Measurements from ENCODE around the gene RAB20. TPM values are rescaled to one million over a fixed set of nuclear protein-coding genes. Genes with fewer than 3 reads are reported as not detected.

The RAB20 gene
- total RNA-seq, 1 experiment from 2014 or later = 10.6 TPM

GRCh38 chr13:110497003-110497402 is 64.5 kb downstream of the RAB20 start:
- no peaks in the 10 kb centered on the region for H3K79me2 ChIP-seq (ENCODE audit: insufficient read depth, low read length)
- H3K9me2 ChIP-seq (ENCODE audit: insufficient read depth) = no peaks in the 10 kb centered on the region
- ChIA-PET CTCF (no interaction called here), RAD21 (ENCODE audit: low non-redundant PET in 1 of 2, low total read pairs in 2 of 2, uncharacterized antibody in 2 of 2, unreplicated experiment in 2 of 2) (no interaction called here), POLR2A (no interaction called here)
- ATAC-seq (no peak), DNase-seq (ENCODE audit: low read depth, low spot score) (no peak)
- H3K9ac ChIP-seq (ENCODE audit: low read length) = no peak overlapping the region
- H3K4me3 ChIP-seq (replicated peaks in 1 of 2; ENCODE audit: low read depth in 1 of 2, low read length in 2 of 2) = no peak overlapping the region
- H2AFZ ChIP-seq (ENCODE audit: low read depth, low read length, poor library complexity, severe bottlenecking) = no peak overlapping the region
- no TSS peak for BruUV-seq (replicated peaks)
- H3K27ac ChIP-seq (ENCODE audit: low read depth, low read length) = no peak overlapping the region
- no peaks in the 10 kb centered on the region for H4K20me1 ChIP-seq (ENCODE audit: insufficient read depth)
- H3K36me3 ChIP-seq (ENCODE audit: control insufficient read depth in 1 of 2, insufficient read depth in 2 of 2, low read length in 2 of 2) = no peaks in the 10 kb centered on the region
- TF ChIP-seq, protein P1, sequence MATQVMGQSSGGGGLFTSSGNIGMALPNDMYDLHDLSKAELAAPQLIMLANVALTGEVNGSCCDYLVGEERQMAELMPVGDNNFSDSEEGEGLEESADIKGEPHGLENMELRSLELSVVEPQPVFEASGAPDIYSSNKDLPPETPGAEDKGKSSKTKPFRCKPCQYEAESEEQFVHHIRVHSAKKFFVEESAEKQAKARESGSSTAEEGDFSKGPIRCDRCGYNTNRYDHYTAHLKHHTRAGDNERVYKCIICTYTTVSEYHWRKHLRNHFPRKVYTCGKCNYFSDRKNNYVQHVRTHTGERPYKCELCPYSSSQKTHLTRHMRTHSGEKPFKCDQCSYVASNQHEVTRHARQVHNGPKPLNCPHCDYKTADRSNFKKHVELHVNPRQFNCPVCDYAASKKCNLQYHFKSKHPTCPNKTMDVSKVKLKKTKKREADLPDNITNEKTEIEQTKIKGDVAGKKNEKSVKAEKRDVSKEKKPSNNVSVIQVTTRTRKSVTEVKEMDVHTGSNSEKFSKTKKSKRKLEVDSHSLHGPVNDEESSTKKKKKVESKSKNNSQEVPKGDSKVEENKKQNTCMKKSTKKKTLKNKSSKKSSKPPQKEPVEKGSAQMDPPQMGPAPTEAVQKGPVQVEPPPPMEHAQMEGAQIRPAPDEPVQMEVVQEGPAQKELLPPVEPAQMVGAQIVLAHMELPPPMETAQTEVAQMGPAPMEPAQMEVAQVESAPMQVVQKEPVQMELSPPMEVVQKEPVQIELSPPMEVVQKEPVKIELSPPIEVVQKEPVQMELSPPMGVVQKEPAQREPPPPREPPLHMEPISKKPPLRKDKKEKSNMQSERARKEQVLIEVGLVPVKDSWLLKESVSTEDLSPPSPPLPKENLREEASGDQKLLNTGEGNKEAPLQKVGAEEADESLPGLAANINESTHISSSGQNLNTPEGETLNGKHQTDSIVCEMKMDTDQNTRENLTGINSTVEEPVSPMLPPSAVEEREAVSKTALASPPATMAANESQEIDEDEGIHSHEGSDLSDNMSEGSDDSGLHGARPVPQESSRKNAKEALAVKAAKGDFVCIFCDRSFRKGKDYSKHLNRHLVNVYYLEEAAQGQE (IDR thresholded peaks at IDR 0.05; ENCODE audit: low read depth) = no peak
- TF ChIP-seq, protein P2, sequence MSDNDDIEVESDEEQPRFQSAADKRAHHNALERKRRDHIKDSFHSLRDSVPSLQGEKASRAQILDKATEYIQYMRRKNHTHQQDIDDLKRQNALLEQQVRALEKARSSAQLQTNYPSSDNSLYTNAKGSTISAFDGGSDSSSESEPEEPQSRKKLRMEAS (IDR thresholded peaks at IDR 0.05) = no peak
- no peak for TF ChIP-seq FOSL1 (IDR thresholded peaks at IDR 0.05; ENCODE audit: low read depth)
- no peaks in the 10 kb centered on the region for H3K9me3 ChIP-seq (ENCODE audit: control insufficient read depth in 1 of 2, insufficient read depth in 1 of 2, low read depth in 1 of 2, low read length in 2 of 2)
- peaks cover 0 to 11% of the 10 kb centered on the region in 2 experiments; a peak in 1 of 4 replicates for H3K4me1 ChIP-seq (ENCODE audit: control insufficient read depth in 1 of 2, insufficient read depth in 2 of 2, low read length in 2 of 2)
- no peaks in the 10 kb centered on the region for H3K27me3 ChIP-seq (ENCODE audit: insufficient read depth, low read length)
- no peak overlapping the region for H3K4me2 ChIP-seq (ENCODE audit: low read length)
- intact Hi-C loops (cut with micrococcal nuclease) = no loop called here

GRCh38 chr13:110496281-110496680 is 65.2 kb downstream of the RAB20 start:
- BruUV-seq (replicated peaks) = no TSS peak
- no peak for TF ChIP-seq TCF7L2 (IDR thresholded peaks at IDR 0.05; ENCODE audit: borderline replicate concordance, extremely low read depth, insufficient read depth, insufficient read length)
- TF ChIP-seq ZNF274 (IDR thresholded peaks at IDR 0.05; ENCODE audit: low read depth, low read length) = no peak
- no peak for TF ChIP-seq CEBPB (IDR thresholded peaks at IDR 0.05; ENCODE audit: low read depth)
- no peak for TF ChIP-seq RAD21 (IDR thresholded peaks at IDR 0.05; ENCODE audit: low read depth)
- no peak for TF ChIP-seq SRF (IDR thresholded peaks at IDR 0.05; ENCODE audit: low read depth)
- TF ChIP-seq CTCF (IDR thresholded peaks at IDR 0.05 in 2 of 3, conservative IDR thresholded peaks at IDR 0.05 in 1 of 3; ENCODE audit: borderline replicate concordance in 1 of 3, insufficient read depth in 1 of 3, low read depth in 2 of 3, low read length in 2 of 3) = no peak
- no peak for TF ChIP-seq CBX3 (IDR thresholded peaks at IDR 0.05; ENCODE audit: low read depth)
- no peak for TF ChIP-seq ATF3 (IDR thresholded peaks at IDR 0.05)

More at GRCh38 chr13:110496281-110496680, 65.2 kb downstream of the RAB20 start:
- no peaks in the 10 kb centered on the region for H3K9me3 ChIP-seq (ENCODE audit: control insufficient read depth in 1 of 2, insufficient read depth in 1 of 2, low read depth in 1 of 2, low read length in 2 of 2)
- no peak overlapping the region for H3K9ac ChIP-seq (ENCODE audit: low read length)
- H3K36me3 ChIP-seq (ENCODE audit: control insufficient read depth in 1 of 2, insufficient read depth in 2 of 2, low read length in 2 of 2) = no peaks in the 10 kb centered on the region
- DNase-seq (ENCODE audit: low read depth, low spot score) (no peak), ATAC-seq (no peak)
- peaks cover 0 to 11% of the 10 kb centered on the region in 2 experiments; a peak in 1 of 4 replicates for H3K4me1 ChIP-seq (ENCODE audit: control insufficient read depth in 1 of 2, insufficient read depth in 2 of 2, low read length in 2 of 2)
- H3K79me2 ChIP-seq (ENCODE audit: insufficient read depth, low read length) = no peaks in the 10 kb centered on the region
- no peak overlapping the region for H2AFZ ChIP-seq (ENCODE audit: low read depth, low read length, poor library complexity, severe bottlenecking)
- H3K27me3 ChIP-seq (ENCODE audit: insufficient read depth, low read length) = no peaks in the 10 kb centered on the region
- H4K20me1 ChIP-seq (ENCODE audit: insufficient read depth) = no peaks in the 10 kb centered on the region
- H3K27ac ChIP-seq (ENCODE audit: low read depth, low read length) = no peak overlapping the region
- H3K9me2 ChIP-seq (ENCODE audit: insufficient read depth) = no peaks in the 10 kb centered on the region
- no peak overlapping the region for H3K4me3 ChIP-seq (replicated peaks in 1 of 2; ENCODE audit: low read depth in 1 of 2, low read length in 2 of 2)
- no peak overlapping the region for H3K4me2 ChIP-seq (ENCODE audit: low read length)
- CTCF ChIA-PET = interaction anchor here (0.6 kb wide), 1 partner anchor 41 kb away, joined by 3 read pairs; no protein-coding TSS in a partner anchor
- RAD21 ChIA-PET (ENCODE audit: low non-redundant PET in 1 of 2, low total read pairs in 2 of 2, uncharacterized antibody in 2 of 2, unreplicated experiment in 2 of 2) = no interaction called here
- POLR2A ChIA-PET = no interaction called here
- intact Hi-C loops (cut with micrococcal nuclease) = no loop called here

Measured in HCT116 (cell line).